GM19467 (cell line): ENCODE data around the gene CASP12.

Experiments
- ATAC-seq: cut with Tn5 transposase; IDR thresholded peaks from one replicate; pipeline ENCODE4 v1.9.1; 2021; ENCODE audit warnings: mild to moderate bottlenecking, moderate library complexity; ENCODE audit not compliant: unreplicated experiment

CASP12 gene

GRCh38 chr11:104892723-104893511 is 5.3 kb downstream of the CASP12 start:
- no peak for ATAC-seq

- ATAC-seq, result no peak
These were observed 7.1 kb downstream of the CASP12 start for GRCh38 chr11:104891135-104891534.

GRCh38 chr11:104883342-104883741 is 14.9 kb downstream of the CASP12 start:
- no peak for ATAC-seq

- ATAC-seq, result no peak
These were observed 17.0 kb downstream of the CASP12 start for GRCh38 chr11:104881117-104881794.

- no peak for ATAC-seq
These were observed 18.6 kb downstream of the CASP12 start for GRCh38 chr11:104879514-104880190.

DNA sequence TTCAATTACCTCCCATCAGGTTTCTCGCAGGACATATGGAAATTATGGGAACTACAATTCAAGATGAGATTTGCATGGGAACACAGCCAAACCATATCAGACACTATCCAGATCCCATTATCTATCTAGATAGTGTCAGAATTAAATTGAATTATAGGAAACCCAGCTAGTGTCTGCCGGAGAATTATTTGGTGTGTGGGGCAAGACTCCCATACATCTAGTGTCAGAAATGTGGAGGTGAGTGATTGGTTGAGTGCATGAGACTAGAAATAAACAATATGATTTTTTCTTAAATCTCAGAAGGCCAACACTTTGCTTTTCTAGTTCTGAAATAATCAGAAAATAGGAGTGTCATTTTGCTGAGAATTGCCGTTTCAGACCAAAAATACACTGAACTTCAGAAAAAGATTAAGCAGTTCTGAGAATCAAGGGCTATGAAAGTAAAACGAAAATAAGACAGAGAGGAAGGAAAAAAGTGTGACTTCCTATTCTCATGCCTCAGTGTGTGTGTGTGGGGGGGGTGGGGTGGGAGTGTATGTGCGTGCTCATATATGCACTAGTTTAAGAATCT is 21.3 kb downstream of the CASP12 start:
- ATAC-seq, result no peak

DNA sequence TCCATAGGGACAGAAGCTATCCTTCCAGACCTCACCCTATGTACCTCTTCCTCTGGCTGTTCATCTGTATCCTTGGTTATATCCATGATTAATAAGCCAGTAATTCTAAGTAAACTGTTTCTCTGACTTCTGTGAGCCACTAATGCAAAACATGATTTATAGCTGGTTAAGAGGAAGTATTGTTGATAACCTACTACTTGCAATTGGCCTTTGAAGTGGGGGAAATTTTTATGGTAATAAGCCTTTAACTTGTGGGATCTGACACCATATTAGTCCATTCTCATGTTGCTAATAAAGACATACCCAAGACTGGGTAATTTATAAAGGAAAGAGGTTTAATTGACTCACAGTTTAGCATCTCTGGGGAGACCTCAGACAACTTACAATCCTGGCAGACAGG is 21.9 kb downstream of the CASP12 start:
- ATAC-seq, result no peak

DNA sequence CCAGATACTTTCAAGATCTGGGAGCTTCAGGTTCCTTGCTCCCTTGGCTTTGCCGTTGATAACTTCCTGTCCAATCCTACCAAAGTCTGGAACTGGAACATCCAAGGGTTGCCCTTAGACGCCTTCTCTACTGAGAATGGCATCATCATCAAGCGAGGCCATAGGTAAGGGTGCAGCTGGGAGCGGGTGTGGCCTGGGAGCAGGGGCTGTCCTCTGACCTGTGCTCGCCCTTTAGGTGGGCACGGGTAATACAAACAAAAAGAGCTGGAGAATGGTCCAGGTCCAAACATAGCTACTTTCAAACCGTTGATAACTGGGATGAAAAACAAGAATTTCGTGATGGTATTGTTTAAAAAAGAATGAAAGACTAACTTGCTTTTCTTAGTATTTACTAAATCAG is 25.0 kb downstream of the CASP12 start:
- ATAC-seq, result no peak

GRCh38 chr11:104872393-104872792 is 25.9 kb downstream of the CASP12 start:
- no peak for ATAC-seq

DNA sequence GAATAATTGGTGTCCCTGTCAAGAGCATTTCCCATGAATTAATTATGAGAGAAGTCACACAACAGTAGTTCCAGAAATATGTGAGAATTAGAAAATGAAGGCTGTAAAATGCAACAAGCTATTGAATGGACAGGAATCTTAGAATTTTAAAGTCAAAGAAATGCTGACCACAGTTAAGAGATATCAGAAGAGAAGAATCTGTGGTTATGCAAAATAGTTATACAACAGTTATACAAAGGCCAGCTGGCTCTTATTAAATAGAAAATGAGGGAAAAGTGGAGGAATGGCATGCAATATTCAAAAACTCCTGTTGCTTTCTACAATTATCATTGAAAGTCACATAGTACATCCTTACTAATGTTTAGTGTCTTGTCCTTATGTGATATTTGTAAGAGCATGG is 27.4 kb downstream of the CASP12 start:
- ATAC-seq, result no peak

- no peak for ATAC-seq
These were observed 31.4 kb downstream of the CASP12 start for GRCh38 chr11:104866815-104867214.

DNA sequence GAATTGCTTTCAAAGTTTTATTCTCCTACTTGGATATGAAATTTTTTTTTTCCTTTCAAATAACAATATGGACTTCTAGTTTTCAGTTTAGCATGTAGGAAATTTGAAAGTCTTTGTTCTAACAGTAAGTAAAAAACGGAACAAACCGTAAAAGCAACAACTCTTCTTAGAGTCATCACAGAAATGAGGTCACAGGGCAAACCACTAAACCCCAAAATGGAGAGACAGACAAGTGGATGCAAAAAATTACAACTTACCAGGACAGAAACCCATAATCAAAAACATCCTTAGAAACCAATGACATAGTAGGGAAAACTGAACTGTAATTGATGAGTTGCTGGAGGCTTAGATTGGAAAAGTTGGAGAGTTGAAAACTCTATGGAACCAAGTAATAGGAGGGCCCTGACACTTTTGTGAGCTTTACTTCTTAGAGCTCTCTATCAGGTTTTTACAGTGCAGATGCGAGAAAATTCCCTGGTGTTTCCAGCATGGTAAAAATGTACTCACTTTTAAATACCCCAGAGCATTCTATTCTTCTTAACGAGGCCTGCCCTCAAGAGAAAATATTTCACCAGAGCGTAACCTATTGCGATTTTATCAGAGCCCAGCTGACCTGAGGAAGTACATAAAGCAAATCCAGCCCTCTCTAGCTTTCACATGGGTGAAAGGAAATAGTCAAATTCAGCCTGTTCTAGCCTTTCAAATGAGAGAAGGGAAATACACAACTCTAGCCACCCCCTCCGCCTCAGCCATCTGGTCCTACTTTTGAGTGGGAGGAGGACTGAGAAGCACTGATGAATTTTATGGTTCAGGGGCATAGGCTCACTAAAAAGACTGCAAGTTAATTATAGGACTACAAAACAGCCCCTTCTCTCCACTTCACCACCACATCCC is 39.1 kb downstream of the CASP12 start:
- no peak for ATAC-seq

DNA sequence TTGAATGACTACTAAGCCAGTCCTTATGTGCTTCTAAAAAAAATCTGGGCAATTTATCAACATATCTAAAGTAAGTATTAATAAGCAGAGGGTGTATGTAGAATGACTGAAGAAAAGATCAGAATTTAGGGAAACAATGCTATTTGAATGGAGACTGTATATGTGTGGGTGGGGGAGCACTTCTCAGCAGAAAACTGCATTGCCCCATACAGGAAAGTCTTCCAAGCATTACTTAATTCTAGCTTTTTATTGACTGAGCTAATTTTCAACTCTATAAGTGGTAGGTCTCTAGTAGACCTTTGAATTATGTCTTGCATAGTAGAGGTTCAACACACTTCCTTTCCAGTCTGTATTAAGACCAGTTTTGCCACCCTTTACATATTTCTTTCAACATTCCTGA is 41.7 kb downstream of the CASP12 start:
- no peak for ATAC-seq

DNA sequence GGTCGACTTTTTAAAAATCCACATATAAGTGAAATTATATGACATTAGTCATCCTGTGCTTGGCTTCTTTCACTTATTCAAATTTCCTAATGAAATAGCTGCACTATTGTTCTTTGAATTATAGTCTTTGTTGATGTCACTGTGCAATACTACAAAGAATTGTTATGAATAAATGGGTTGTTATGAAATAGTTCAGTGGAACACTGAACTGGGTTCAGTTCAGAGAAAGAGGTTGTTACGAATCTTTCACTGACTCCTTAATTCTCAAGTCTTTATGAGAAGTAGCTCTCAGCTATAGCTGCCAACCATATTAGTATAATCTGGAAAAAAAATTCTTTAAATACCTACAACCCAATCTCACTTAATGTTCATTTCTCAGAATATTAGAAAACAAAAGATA is 42.3 kb downstream of the CASP12 start:
- no peak for ATAC-seq

GRCh38 chr11:104853276-104853675 is 45.0 kb downstream of the CASP12 start:
- no peak for ATAC-seq

- no peak for ATAC-seq
These were observed 45.4 kb downstream of the CASP12 start for GRCh38 chr11:104852811-104853210.

- ATAC-seq, result no peak
These were observed 52.0 kb downstream of the CASP12 start for GRCh38 chr11:104846216-104846615.

GRCh38 chr11:104844451-104844850 is 53.8 kb downstream of the CASP12 start:
- no peak for ATAC-seq

- no peak for ATAC-seq
These were observed 55.0 kb downstream of the CASP12 start for GRCh38 chr11:104843150-104843836.

GRCh38 chr11:104841973-104842525 is 56.2 kb downstream of the CASP12 start:
- no peak for ATAC-seq
